ENCODE results near the gene MARCHF9. TPM values are rescaled to one million over a fixed set of nuclear protein-coding genes. Genes with fewer than 3 reads are reported as not detected.

The MARCHF9 gene
- total RNA-seq, 1 donor from 2014 or later = 24.6 TPM

DNA sequence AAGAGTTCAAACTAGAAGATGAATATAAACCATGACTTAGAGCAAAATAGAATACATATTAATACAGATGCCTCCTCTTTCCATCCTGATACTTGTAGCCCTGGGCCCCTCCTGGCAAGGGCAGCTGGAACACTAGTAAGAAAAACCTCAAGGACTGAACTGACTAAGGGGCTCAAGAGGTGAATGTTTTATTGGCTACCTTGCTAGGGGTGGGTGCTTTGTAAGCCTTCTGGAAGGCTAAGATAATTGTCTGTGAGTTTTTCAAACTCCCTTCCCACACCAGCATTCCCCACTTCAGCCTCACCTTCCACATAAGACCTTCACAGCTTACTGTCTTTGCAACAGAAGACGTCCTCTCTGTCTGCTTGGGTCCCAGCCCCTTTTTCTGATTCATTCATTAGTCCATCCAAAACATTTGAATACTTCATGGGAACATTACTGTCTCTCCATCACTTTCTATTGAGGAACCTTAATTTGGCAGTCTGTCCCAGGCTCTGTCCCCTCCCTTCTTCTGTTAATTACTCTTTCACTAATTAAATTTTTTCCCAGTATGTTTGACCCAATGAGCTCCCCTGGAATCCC lies 1.1 kb upstream of the MARCHF9 start:
- DNase-seq (ENCODE audit: low spot score) = no peak

DNA sequence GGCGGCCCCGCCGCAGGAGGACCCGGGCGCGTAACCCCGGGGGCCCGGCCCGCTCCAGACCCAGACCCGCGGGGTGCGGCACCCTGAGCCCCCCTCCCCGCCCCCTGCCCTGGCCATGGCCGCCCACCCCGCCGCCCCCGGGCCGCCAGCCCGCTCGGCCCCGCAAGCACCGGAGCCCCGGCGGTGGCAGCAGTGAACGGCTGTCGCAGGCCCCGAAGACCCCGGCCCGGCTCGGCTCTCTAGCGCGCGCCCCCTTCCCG lies 221 bp downstream of the MARCHF9 start:
- no peak for DNase-seq (ENCODE audit: low spot score)

DNA sequence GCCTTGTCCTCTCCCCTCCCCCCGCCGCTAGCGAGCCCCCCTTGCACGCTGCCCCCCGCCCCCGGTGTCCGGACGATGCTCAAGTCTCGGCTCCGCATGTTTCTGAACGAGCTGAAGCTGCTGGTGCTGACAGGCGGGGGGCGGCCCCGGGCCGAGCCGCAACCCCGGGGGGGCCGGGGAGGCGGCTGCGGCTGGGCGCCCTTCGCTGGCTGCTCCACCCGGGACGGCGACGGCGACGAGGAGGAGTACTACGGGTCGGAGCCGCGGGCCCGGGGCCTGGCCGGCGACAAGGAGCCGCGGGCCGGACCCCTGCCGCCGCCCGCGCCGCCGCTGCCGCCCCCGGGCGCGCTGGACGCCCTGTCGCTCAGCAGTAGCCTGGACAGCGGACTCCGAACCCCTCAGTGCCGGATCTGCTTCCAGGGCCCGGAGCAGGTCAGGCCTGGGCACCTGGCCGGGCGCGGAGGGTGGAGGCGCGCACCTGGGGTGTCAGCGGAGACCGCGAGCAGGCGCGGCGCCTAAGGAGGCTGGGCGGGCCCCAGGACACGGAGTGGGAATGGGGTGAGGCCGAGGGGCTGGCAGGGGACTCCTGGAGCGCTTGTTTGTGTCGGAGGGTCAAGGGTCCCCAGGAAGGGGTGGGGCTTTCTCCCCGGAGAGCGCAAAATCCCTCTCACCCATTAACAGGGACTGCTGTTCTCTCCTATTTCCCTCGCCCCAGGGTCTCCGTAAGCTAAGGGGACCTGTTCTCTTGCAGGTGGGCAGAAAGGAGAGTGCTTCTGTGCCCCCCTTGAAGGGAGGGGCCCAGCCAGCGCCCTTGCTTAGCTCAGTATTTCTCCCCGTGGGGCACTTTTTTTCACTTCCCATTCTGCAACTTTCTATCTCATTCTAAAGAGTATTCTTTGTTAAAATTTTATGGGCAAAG lies 810 bp downstream of the MARCHF9 start:
- DNase-seq (ENCODE audit: low spot score) = no peak

DNA sequence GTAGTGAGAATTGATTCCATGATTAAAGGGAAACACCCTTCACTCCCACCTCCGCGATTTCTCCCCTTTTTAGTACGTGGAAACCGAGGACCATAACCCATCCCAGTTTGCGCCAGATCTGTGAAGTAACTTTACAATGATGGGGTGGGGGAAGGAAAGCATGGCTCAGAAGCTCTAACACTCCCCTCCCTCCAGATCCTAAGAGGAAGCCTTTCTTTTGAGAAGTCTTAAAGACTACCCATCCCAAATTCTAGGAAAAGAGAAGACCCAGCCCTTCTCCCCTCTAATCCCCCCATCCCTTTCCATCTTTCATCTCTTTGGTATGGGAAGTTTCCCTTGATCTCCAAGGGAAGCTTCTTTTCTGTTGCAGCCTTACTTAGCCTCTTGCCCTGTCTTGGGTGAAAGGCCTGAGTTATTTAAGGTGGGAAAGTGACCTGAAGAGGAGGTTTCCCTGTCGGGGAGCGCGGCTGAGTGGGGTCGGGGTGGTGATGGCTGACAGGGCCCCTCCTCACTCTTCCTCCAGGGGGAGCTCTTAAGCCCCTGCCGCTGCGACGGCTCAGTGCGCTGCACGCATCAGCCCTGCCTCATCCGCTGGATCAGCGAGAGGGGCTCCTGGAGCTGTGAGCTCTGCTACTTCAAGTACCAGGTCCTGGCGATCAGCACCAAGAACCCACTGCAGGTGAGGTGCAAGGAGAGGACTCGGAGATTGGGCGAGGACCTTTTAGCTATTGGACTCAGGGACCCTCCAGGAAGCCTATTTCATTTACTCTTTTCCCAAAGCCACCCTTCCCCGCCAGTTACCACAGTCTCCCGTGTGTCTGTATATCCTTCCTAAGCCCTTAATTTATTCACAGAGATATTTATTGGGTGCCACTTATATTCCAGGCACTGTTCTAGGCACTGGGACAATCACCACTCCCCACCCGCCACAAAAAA lies 1.8 kb downstream of the MARCHF9 start:
- no peak for DNase-seq (ENCODE audit: low spot score)

DNA sequence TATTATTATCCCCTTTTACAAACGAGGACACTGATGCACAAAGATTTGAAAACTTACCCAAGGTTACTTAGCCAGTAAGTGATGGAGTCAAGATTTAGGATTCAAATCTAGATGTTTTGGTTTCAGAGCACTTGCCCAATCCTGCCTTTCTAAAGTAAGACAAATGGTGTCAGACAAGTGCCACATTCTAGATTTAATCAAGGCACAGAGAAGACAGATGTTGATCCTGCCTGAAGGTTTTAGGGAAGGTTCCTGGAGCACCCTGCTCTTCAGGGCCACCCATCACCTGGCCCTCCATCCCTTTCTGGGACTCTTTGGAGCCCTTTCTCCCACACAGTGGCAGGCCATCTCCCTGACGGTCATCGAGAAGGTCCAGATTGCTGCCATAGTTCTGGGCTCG lies 2.9 kb downstream of the MARCHF9 start:
- DNase-seq (ENCODE audit: low spot score) = no peak

DNA sequence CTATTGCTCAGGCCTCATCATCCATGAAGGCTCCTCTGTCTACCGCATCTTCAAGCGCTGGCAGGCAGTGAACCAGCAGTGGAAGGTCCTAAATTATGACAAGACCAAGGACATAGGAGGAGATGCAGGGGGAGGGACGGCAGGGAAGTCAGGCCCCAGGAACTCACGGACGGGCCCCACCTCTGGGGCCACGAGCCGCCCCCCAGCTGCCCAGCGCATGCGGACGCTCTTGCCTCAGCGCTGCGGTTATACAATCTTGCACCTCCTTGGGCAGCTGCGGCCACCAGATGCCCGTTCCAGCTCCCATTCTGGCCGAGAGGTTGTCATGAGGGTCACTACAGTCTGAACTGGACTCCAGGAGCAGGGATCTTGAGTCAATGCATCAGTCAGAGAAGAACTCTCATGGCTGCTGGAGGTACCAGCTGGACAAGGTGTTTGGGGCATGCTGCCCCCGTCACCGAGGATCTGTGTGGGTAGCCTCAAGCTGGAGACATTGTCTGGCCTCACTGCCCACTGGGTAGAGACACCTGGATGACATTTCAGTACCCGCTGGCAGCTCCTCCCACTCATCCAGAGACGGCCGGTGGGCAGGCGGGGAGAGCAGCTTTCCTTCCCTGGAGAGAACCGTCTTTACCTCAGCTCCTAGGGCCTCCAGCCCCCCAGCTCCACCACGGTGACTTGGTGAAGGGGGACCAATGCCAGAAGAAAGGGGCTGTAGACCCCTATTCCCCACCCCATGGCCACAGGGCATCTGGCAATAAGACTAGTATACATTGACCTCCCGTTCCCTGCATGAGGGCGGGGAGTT lies 3.9 kb downstream of the MARCHF9 start:
- DNase-seq (ENCODE audit: low spot score) = no peak

DNA sequence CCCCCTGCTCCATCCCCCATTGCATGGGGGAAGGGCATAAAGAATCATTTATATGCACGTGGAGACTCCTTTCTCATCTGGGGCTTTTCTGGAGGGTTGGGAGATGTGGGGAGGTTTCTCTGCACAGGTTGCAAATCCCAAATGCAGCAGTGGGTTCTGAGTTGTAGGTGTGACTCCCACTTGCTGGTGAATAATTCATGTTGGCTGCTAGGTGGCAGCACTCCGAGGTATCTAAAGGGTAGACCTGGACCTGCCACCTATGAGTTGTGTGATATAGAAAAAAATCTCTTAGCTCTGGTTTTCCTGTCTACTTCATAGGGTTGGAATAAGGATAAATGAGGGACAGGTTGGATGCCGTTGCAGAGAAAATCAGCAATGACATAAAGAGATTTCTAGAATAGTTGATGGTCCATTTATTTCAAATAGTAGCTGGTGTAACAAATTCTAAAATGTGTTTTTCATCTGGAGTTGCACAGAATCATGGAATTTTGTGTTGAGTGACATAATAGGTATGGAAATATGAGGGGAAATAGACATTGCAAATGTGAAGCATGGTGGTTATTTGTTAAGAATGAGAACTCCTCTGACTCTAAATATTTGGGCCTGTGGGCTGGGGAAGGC lies 4.6 kb downstream of the MARCHF9 start:
- no peak for DNase-seq (ENCODE audit: low spot score)

DNA sequence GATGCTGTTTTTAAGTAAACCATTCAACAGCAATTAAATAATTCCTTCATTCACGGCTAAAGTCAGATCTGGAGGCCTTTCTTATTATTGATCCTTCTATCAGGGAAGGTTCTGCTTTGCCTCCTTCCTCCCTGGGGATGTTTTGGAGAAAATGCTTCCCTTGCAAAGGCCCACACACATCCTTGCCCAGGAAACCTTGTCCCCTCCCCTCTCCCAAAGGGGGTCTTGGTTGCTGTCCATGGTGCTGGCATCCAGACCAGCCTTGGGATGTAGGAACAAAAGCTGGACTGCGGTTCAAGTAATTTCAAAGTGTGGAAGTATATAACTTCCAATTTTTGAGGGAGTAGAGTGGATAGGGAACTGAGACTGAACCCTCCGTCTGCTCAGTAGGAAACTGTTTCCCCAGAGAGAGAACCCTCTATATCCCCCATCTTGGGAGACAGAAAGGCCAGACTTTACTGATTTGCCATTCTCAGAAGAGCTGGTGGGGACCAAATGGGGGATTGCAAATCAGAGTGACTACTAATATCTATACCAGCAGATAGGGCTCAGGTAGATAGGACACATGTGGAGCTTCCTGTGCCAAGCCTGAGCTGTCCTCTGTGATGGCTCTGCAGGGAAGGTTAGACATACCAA lies 5.6 kb downstream of the MARCHF9 start:
- DNase-seq (ENCODE audit: low spot score) = no peak

DNA sequence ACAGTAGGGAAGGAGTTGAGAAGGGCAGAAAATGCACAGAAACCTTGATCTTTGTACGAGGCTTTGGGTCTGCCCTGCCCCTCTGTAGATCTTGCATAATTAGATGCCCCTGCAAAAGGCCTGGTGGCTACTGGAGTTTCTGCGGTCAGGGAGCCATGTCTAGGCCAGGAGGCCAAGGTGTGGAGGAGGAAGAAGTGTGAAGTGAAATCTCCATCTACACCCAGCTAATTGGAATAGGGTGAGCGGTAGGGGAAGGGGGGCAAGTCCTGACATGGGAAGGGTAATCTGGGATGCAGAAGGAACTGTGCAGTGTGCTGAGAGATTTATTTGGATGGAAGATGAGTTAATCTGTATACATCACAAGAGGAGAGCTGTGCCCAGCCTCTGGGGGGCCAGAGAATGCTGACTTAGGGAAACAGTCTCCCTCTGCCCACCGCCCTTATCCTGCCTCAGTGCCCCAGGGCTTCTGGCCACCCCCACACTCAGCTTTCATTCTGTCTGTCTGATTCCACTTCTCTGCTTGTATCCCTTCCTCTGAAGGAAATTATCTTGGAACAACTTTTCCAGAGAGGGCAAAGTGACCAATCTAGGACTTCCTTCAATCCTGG lies 6.6 kb downstream of the MARCHF9 start:
- DNase-seq (ENCODE audit: low spot score) = no peak

DNA sequence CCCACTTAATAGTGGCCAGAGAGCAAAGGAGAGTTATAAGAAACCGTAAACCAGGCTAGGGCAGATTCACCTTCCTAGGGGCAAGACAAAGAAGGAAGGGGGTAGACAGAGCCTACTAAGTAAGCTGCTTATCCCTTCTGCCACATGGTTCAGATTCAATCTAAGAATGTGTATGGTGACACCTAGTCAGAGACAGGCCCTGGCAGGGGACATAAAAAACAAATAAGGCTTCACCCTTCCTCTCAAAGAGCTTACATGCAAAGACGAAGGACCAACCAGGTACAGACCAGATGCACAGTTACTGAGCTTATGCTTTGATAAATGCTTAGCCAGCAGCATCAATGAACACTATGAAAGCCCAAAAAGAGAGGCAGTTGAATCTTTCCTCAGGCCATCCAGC lies 7.6 kb downstream of the MARCHF9 start:
- no peak for DNase-seq (ENCODE audit: low spot score)

DNA sequence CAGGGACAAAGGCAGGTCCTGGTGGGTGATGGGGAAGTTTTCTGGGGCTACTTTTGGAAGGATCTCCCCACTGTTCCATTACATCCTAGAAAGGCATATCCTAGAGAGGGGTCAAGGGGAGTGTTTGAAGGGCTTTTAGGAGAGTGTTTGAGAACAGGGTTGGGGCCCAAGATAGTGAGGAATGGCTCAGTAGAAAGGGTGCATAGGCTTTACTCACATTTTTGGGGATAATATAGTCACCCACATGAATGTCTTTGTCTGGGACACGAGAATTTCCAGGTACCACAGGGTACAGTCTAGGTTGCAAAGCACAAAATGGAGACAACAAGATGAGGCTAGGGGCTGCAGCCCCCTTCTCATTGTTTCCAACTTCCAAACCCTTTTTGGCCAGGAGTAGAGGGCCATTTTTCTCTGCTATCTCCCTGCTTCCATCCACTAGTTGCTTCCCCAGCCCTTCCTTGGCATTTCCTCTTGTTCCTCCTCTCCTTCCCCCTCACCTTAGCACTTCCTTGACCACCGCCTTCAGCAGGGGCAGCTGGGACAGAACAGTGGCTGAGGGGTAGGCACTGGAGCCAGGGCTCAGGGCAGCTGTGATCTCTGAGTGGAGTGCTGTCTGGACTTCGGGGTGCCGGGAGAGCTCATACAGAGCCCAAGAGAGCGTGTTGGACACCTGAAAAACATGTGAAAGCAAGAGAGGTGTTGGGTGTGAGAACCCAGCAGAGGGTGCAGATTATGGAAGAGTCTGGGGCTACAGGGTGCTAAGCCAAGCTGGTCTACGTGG lies 9.2 kb downstream of the MARCHF9 start:
- no peak for DNase-seq (ENCODE audit: low spot score)

DNA sequence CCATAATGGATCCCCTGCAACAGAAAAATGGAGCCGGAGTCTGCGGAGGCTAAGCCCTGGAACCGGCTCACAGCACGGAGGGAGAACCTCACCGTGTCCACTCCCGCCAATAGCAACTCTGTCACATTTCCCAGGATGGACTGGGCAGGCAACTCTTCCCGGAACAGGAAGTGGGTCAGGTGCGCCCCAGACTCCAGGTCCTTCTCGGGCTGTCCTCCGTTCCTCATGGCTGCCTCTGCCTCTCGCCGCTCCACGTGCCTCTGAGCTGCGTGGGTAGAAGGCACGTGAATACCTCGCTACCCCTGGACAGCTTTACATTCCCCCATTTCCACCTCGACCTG lies 9.7 kb downstream of the MARCHF9 start:
- DNase-seq (ENCODE audit: low spot score) = no peak

DNA sequence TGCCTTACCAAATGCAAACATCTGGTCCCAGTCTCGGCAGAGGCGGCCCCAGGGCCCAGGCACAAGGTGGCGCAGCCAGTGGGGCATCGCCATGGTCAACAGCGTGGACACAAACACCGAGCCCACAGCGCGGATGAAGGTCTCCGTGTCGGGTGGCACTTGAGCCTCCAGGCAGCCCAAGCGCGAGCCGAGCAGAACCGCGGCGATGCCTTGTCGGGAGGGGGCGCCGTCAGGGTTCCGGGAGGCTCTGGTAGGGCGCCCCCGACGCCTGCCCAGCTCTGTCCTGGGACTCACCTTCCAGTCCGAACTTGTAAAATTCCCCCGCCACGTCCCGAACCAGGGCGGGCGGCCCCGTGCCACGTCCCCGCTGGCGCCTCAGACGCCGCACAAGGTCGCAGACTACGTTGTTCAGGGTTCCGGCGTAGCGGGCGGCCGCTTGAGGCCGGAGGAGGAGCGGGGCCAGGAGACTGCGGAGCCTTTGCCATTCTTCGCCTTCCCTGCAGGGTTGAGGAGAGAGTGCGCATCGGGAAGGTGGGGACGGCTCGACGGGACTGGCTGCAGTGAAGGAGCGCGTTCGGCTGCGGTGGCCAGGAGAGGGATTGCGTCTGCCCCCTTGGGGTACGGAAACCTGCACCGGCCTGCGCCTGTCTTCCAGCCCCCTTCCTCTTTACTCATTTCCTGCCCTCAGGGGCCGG lies 10.2 kb downstream of the MARCHF9 start:
- no peak for DNase-seq (ENCODE audit: low spot score)

DNA sequence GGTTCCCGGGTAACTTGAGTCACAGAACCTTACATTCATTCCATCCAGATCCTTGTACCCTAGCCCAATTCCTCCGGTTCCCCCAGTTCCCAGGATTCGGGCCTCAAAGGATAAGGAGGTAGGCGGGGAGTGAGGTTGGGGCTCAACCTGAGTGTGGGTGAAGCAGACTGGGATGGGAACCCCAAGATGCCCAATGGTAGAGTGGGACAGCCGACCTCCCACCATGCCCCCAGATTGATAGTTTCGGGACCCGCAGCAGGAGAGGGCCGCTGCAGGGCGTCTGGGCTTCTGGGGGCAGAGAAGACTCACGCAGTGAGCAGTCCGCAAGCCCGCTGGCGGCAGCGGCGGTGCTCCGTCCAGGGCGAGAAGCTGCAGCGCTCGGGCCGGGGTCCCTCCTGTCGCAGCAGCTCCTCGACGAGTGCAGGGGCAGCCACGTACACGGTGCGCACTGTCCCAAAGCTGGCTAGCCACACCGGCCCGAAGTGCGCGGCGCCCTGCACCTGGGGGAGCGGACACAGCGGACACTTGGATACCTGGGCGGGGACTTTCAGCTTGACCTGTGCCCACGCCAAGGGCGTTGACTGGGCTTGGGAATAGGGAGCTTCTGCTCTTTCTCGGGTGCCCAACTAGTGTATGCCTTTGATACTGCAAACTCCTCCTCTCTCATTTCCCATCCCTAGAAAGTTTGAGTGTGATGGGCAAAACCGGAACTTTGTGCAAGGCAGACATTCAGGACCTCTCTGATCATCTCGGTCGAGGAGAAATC lies 11.0 kb downstream of the MARCHF9 start:
- no peak for DNase-seq (ENCODE audit: low spot score)

DNA sequence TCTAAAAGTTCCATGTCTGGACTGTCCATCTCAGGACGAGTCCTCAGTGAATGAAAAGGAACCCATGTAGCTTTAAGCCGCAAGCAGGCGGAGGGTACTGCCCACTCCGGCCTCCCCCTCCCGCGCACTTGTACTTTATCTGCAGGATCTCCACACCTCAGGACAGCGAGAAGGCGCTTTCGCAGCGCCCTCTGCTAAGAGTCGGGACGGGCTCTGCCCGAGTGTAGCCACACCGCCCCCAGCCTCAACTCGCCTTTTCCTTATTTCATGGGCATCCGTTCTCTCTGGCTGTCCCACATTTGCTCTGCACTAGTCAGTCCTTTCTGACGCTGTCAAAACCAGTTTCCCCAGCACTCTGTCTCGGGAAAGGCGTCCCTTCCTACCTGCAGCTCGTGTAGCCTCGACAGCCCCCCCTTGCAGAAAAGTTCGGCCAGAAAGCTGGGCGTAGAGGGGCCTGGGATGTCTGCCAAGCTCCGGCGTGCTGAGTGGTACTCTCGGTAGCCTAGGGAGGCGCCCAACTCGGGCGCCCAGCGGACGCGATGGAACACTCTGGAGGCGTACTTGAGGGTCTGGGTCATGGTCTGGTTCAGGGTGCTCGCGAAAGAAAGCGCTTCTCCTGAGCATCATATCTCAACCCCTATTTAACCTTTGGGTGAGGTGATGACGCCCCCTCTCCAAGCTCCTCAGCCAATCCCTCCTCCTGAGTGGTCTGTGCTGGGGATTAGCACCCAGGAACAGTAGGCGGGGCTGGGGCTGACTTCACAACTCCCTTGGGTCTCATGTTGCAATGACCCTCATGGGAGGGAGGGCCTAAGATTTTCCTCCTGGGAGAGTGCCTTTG lies 11.8 kb downstream of the MARCHF9 start, which contains the start of gene CYP27B1:
CYP27B1 (minus strand) TSS at position 615 of the 841 bp plus-strand sequence; CDS start at position 578, 37 bp downstream.
- DNase-seq (ENCODE audit: low spot score) = no peak

DNA sequence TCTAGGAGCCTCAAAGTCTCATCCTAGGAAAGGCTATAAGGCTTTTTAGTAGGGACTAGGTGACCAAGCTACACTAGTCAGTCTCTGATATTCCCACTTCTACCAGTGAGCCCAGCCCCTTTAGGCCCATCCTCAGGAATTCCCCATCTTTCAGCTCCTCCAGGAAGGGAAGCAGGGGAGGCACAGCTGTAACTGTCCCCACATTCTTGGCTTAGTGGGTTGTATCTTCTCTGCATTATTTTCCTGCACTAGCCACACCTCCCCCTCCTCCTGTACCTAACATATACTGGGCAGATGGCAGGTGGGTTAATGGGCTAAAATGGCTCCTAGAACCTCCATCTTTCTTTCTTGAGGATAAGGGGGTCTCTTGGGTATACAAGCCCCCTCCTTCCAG lies 12.4 kb downstream of the MARCHF9 start:
- DNase-seq (ENCODE audit: low spot score) = no peak

DNA sequence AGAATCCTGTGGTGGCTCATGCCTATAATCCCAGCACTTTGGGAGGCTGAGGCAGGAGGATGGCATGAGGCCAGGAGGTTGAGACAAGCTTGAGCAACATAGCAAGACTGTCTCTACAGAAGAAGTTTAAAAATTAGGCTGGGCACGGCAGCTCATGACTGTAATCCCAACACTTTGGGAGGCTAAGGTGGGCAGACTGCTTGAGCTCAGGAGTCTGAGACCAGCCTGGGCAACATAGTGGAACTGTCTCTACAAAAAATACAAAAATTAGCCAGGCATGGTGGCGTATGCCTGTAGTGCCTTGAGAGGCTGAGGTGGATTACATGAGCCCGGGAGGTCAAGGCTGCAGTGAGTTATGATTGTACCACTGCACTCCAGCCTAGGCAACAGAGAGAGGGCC lies 13.0 kb downstream of the MARCHF9 start:
- no peak for DNase-seq (ENCODE audit: low spot score)

Measured in mucosa of gallbladder (tissue), 1 donor.